ENCODE results near the gene F13A1. TPM values are rescaled to one million over a fixed set of nuclear protein-coding genes. Genes with fewer than 3 reads are reported as not detected.
A peak's percentile ranks its signal among the peaks of the same experiment; 100 is the strongest.

F13A1 gene
- total and polyA plus RNA-seq, 2 of the 13 experiments (the other 11 are each of a cell fraction or from before 2014, with no cell fraction given), result not detected

DNA sequence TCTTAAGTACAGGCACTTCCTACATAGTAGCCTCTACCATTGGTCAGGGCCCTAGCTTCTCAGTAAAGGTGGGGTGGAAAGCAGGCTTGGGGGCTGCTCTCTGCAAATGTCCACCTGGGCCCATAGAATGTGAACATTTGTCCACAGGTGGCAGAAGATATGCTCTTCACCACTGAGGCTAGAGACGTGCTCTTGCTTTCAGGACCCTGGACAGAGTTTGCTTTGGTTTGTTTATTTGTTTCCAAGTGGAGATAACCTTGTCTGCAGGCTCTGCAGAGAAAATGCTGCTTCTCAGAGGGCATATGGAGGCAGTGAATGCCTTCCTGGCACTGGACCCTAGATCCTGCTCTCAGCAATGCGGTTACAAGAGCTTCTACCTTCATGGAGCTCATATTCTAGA, 129.0 kb downstream of the F13A1 start (continued):
- TF ChIP-seq ZNF441 (CRISPR knock-in tag; IDR thresholded peaks at IDR 0.05; ENCODE audit: borderline replicate concordance) (peak; percentile 65; the same call in 1 of the 2 replicates), SALL1 (CRISPR knock-in tag; IDR thresholded peaks at IDR 0.05) (peak; percentile 14; the same call in 1 of the 2 replicates), WIZ (CRISPR knock-in tag; IDR thresholded peaks at IDR 0.05) (peak; percentile 78; the same call in 1 of the 2 replicates), ZNF746 (CRISPR knock-in tag; IDR thresholded peaks at IDR 0.05) (no peak), ZNF879 (CRISPR knock-in tag; IDR thresholded peaks at IDR 0.05) (no peak), AGO1 (IDR thresholded peaks at IDR 0.05; ENCODE audit: low read depth, low read length, poor library complexity, severe bottlenecking) (no peak), EHMT2 (IDR thresholded peaks at IDR 0.05; ENCODE audit: borderline replicate concordance, low read depth, low read length) (peak; percentile 93), MIER2 (CRISPR knock-in tag; IDR thresholded peaks at IDR 0.05) (peak; percentile 95)
- TF ChIP-seq, protein P1, sequence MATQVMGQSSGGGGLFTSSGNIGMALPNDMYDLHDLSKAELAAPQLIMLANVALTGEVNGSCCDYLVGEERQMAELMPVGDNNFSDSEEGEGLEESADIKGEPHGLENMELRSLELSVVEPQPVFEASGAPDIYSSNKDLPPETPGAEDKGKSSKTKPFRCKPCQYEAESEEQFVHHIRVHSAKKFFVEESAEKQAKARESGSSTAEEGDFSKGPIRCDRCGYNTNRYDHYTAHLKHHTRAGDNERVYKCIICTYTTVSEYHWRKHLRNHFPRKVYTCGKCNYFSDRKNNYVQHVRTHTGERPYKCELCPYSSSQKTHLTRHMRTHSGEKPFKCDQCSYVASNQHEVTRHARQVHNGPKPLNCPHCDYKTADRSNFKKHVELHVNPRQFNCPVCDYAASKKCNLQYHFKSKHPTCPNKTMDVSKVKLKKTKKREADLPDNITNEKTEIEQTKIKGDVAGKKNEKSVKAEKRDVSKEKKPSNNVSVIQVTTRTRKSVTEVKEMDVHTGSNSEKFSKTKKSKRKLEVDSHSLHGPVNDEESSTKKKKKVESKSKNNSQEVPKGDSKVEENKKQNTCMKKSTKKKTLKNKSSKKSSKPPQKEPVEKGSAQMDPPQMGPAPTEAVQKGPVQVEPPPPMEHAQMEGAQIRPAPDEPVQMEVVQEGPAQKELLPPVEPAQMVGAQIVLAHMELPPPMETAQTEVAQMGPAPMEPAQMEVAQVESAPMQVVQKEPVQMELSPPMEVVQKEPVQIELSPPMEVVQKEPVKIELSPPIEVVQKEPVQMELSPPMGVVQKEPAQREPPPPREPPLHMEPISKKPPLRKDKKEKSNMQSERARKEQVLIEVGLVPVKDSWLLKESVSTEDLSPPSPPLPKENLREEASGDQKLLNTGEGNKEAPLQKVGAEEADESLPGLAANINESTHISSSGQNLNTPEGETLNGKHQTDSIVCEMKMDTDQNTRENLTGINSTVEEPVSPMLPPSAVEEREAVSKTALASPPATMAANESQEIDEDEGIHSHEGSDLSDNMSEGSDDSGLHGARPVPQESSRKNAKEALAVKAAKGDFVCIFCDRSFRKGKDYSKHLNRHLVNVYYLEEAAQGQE (IDR thresholded peaks at IDR 0.05; ENCODE audit: borderline replicate concordance in 1 of 2, low read depth in 1 of 2, low read length in 2 of 2), result peak; percentile 71 to 95

DNA sequence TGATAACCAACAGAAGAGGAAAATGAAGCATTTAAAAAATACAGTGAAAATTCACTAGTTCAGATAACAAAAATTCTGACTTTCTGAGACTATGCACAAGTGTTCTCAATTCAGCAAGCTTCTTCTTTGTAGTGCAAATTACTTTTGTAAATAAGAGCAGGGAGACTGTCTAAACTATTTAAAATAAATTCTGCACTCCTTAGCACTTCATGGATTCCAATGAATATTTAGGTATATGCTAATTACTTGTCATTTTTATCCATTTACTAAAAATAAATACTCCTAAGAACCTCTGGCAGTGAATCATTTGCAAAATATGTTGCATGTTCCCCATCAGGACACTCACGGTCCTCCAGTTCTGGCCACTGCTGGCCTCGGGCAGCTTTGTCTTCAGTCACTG, 139.8 kb downstream of the F13A1 start:
- H3K27ac ChIP-seq (ENCODE audit: extremely low read length, insufficient read depth, low read length), result no peak overlapping the region
- no peak for FAIRE-seq
- no peaks in the 10 kb centered on the region for H3K4me1 ChIP-seq (ENCODE audit: insufficient read depth, low read length)
- in situ Hi-C loops (cut with HindIII; ENCODE audit: extremely low pct_ligation_motif_present, low pct_unique_long_range_greater_than_20kb) (no loop called here), intact Hi-C loops (cut with micrococcal nuclease; ENCODE audit: unreplicated experiment) (no loop called here)
- no TSS peak for BruUV-seq (replicated peaks)
- WGBS (ENCODE audit: low lambda C conversion rate), result 3% methylated on average over 2 of the region's 2 CpGs
- no peaks in the 10 kb centered on the region for H4K20me1 ChIP-seq (ENCODE audit: insufficient read depth, low read length)
- no peak overlapping the region for H3K4me2 ChIP-seq (ENCODE audit: low read depth, low read length)
- H3K9me3 ChIP-seq (ENCODE audit: low read length), result no peaks in the 10 kb centered on the region
- no peak overlapping the region for H3K4me3 ChIP-seq (replicated peaks in 1 of 3; ENCODE audit: insufficient read depth in 1 of 3, low read depth in 2 of 3, low read length in 3 of 3)
- ChIA-PET POLR2A (no interaction called here), CTCF (ENCODE audit: low intra/inter-chr PET ratio, low total read pairs) (no interaction called here)
- H3K79me2 ChIP-seq (ENCODE audit: insufficient read depth, low read length), result no peaks in the 10 kb centered on the region
- no peak overlapping the region for H3K9ac ChIP-seq (ENCODE audit: insufficient read depth, low read depth, low read length)
- DNase-seq (ENCODE audit: low spot score), result no peak
- no peaks in the 10 kb centered on the region for H3K36me3 ChIP-seq (replicated peaks in 1 of 2; ENCODE audit: control insufficient read depth in 1 of 2, insufficient read depth in 2 of 2, low read length in 2 of 2)
- H2AFZ ChIP-seq (ENCODE audit: low read length), result no peak overlapping the region
- peaks cover 2 to 23% of the 10 kb centered on the region in 2 experiments; a peak in 4 of 5 replicates for H3K27me3 ChIP-seq (ENCODE audit: control insufficient read depth in 1 of 2, insufficient read depth in 2 of 2, low read length in 2 of 2)
- ATAC-seq, result no peak
- TF ChIP-seq ZNF263 (CRISPR knock-in tag; IDR thresholded peaks at IDR 0.05), result no peak
- TF ChIP-seq BRCA1 (CRISPR knock-in tag; IDR thresholded peaks at IDR 0.05), result no peak
- TF ChIP-seq, protein P2, sequence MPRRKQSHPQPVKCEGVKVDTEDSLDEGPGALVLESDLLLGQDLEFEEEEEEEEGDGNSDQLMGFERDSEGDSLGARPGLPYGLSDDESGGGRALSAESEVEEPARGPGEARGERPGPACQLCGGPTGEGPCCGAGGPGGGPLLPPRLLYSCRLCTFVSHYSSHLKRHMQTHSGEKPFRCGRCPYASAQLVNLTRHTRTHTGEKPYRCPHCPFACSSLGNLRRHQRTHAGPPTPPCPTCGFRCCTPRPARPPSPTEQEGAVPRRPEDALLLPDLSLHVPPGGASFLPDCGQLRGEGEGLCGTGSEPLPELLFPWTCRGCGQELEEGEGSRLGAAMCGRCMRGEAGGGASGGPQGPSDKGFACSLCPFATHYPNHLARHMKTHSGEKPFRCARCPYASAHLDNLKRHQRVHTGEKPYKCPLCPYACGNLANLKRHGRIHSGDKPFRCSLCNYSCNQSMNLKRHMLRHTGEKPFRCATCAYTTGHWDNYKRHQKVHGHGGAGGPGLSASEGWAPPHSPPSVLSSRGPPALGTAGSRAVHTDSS (CRISPR knock-in tag; conservative IDR thresholded peaks at IDR 0.05), result no peak
- TF ChIP-seq, protein P3, sequence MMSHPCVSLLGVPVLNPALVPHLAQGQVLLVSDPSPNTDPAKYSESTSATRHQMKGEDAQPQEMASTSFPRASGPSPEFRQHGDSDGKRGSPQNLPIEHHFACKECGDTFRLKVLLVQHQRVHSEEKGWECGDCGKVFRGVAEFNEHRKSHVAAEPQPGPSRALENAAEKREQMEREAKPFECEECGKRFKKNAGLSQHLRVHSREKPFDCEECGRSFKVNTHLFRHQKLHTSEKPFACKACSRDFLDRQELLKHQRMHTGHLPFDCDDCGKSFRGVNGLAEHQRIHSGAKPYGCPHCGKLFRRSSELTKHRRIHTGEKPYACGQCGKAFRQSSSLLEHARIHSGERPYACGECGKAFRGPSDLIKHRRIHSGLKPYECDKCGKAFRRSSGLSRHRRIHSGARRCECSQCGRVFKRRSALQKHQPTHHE (CRISPR knock-in tag; IDR thresholded peaks at IDR 0.05; ENCODE audit: borderline replicate concordance), result no peak
- TF ChIP-seq, protein P4, sequence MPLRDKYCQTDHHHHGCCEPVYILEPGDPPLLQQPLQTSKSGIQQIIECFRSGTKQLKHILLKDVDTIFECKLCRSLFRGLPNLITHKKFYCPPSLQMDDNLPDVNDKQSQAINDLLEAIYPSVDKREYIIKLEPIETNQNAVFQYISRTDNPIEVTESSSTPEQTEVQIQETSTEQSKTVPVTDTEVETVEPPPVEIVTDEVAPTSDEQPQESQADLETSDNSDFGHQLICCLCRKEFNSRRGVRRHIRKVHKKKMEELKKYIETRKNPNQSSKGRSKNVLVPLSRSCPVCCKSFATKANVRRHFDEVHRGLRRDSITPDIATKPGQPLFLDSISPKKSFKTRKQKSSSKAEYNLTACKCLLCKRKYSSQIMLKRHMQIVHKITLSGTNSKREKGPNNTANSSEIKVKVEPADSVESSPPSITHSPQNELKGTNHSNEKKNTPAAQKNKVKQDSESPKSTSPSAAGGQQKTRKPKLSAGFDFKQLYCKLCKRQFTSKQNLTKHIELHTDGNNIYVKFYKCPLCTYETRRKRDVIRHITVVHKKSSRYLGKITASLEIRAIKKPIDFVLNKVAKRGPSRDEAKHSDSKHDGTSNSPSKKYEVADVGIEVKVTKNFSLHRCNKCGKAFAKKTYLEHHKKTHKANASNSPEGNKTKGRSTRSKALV (CRISPR knock-in tag; IDR thresholded peaks at IDR 0.05), result no peak

Measured in HepG2 (cell line).